GM12872 (cell line): ENCODE measurements around the gene STARD13.

Experiments
- TF ChIP-seq, protein P1 (sequence below): IDR thresholded peaks from 3 replicates; pipeline ENCODE4 v1.5.1; 2011; ENCODE audit warnings: low read depth, mild to moderate bottlenecking, low read length, moderate library complexity; ENCODE audit not compliant: insufficient read depth

The STARD13 gene

DNA sequence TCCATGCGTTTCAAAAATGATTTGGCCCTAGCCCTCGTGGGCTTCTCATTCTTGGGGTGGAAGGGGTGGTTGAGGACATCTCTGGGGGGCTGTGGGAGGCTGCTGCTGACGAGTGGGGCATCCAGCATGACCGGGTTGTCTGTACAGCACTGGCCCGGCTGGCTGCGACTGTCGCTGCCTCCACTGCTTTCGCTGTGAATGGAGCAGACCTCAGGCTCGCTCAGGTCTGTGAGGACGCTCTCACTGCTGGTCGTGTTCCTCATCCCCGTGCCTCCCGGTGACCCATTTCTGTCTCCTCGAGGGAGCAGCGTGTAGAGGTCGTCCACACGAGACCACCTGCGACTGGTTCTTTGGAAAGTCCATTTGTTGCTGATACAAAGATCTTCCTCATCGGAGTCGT is 155.7 kb downstream of the STARD13 start:
- TF ChIP-seq, protein P1, sequence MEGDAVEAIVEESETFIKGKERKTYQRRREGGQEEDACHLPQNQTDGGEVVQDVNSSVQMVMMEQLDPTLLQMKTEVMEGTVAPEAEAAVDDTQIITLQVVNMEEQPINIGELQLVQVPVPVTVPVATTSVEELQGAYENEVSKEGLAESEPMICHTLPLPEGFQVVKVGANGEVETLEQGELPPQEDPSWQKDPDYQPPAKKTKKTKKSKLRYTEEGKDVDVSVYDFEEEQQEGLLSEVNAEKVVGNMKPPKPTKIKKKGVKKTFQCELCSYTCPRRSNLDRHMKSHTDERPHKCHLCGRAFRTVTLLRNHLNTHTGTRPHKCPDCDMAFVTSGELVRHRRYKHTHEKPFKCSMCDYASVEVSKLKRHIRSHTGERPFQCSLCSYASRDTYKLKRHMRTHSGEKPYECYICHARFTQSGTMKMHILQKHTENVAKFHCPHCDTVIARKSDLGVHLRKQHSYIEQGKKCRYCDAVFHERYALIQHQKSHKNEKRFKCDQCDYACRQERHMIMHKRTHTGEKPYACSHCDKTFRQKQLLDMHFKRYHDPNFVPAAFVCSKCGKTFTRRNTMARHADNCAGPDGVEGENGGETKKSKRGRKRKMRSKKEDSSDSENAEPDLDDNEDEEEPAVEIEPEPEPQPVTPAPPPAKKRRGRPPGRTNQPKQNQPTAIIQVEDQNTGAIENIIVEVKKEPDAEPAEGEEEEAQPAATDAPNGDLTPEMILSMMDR = no peak

DNA sequence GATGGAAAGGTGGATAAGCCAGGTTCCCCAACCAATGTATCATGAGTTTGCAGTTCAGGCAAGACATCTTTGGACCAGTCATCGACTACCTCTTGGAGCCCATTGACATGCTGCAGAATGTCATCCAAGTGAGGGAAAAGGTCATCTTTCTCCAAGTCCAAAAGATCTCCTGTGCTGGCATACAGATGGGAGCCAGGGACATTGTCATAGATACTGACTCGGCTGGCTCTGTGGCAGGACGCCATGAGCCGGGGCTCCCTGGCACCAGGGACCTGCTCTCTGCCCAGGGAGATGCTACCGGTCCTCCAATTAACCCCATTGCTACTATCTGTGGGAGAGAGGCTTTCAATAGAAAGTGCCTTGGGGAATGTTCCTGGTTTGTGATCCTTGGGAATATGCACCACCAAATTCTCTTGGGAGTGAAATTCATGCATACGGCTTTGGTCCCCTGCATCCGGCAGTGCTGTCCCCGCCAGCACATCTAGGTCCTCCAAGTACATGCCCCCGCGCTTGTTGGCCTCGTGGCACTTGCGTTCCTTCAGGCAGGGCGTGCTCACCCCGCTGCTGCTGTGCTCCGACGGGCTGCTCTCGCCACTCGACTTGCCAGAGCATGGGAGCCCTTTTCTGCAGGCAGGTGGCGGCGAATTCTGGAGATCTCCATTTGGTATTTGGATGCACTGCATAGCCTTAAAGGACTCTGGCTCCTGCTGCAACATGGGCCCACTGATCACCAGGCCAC is 156.3 kb downstream of the STARD13 start:
- TF ChIP-seq, protein P1 = no peak

DNA sequence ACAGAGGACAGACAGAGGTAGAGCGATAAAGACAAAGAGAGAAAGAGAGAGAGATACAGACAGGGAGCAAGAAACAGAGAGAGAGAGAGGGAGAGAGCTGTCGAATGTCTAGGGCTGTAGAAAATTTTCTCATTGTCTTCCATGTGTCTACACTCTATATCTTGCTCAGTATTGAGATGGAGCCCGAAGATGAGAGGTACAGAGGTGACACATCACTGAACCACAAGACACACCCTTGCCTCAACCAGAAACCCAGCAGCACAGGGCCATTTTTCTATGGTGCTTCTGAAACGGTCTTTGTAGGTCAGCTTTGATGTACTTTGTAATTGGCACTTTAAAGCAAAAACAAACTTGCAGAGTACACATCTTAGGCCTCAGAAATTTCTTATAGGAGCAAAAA is 157.4 kb downstream of the STARD13 start:
- TF ChIP-seq, protein P1 = no peak

GRCh38 chr13:33127009-33127551 is 158.5 kb downstream of the STARD13 start:
- TF ChIP-seq, protein P1 = no peak

GRCh38 chr13:33125821-33126570 is 159.6 kb downstream of the STARD13 start:
- TF ChIP-seq, protein P1 = no peak

GRCh38 chr13:33123066-33123859 is 162.3 kb downstream of the STARD13 start:
- TF ChIP-seq, protein P1 = no peak
